Mucosa of rectum (tissue), 2 donors: ENCODE measurements around the gene UNKL.

Experiments
- H3K27ac ChIP-seq, 2 donors: one replicate each; pipeline ENCODE4 v1.7.0; 2013; ENCODE audit warnings: inconsistent platforms in 2 of 2, low read depth in 2 of 2, low read length in 2 of 2
- H3K27me3 ChIP-seq, 2 donors: one replicate each; pipeline ENCODE4 v1.7.0; 2013; ENCODE audit warnings: low read length in 2 of 2; ENCODE audit not compliant: control insufficient read depth in 2 of 2, insufficient read depth in 2 of 2
- H3K36me3 ChIP-seq, 2 donors: one replicate each; pipeline ENCODE4 v1.7.0; 2013; ENCODE audit warnings: low read length in 2 of 2; ENCODE audit not compliant: control insufficient read depth in 2 of 2, insufficient read depth in 2 of 2
- H3K4me1 ChIP-seq, 2 donors: one replicate each; pipeline ENCODE4 v1.7.0; 2013; ENCODE audit warnings: low read length in 2 of 2, mild to moderate bottlenecking in 1 of 2; ENCODE audit not compliant: control insufficient read depth in 2 of 2, insufficient read depth in 2 of 2
- H3K4me3 ChIP-seq, 2 donors: one replicate each; pipeline ENCODE4 v1.7.0; 2013; ENCODE audit warnings: low read length in 2 of 2
- H3K9ac ChIP-seq, 2 donors: one replicate each; pipeline ENCODE4 v1.7.0; 2013; ENCODE audit warnings: low read length in 2 of 2, low read depth in 1 of 2, mild to moderate bottlenecking in 1 of 2
- H3K9me3 ChIP-seq, 2 donors: one replicate each; pipeline ENCODE4 v1.7.0; 2013; ENCODE audit warnings: low read length in 2 of 2; ENCODE audit not compliant: control insufficient read depth in 2 of 2
- donor health status: healthy.
- donor health status: Normal muscosa, but diverticular disease.

The UNKL gene, protein sequence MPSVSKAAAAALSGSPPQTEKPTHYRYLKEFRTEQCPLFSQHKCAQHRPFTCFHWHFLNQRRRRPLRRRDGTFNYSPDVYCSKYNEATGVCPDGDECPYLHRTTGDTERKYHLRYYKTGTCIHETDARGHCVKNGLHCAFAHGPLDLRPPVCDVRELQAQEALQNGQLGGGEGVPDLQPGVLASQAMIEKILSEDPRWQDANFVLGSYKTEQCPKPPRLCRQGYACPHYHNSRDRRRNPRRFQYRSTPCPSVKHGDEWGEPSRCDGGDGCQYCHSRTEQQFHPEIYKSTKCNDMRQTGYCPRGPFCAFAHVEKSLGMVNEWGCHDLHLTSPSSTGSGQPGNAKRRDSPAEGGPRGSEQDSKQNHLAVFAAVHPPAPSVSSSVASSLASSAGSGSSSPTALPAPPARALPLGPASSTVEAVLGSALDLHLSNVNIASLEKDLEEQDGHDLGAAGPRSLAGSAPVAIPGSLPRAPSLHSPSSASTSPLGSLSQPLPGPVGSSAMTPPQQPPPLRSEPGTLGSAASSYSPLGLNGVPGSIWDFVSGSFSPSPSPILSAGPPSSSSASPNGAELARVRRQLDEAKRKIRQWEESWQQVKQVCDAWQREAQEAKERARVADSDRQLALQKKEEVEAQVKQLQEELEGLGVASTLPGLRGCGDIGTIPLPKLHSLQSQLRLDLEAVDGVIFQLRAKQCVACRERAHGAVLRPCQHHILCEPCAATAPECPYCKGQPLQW

GRCh38 chr16:1414532-1415260 is at the start of gene UNKL:
TSS of gene UNKL (minus strand) at chr16:1414704. CDS start at chr16:1414691, 13 bp downstream.
- Histone ChIP-seq H3K4me3 (peak within 1 kb of the TSS; percentile 79 to 89), H3K9me3 (no peaks in the 10 kb centered on the region)

GRCh38 chr16:1461146-1461545 is 46.6 kb upstream of the UNKL start:
- peaks cover 25 to 30% of the 10 kb centered on the region in 2 donors for H3K36me3 ChIP-seq
- H3K4me3 ChIP-seq = no peak overlapping the region
- H3K27ac ChIP-seq = no peak overlapping the region
- no peaks in the 10 kb centered on the region for H3K27me3 ChIP-seq
- H3K9ac ChIP-seq = no peak overlapping the region
- H3K9me3 ChIP-seq = no peaks in the 10 kb centered on the region
- no peaks in the 10 kb centered on the region for H3K4me1 ChIP-seq

More at GRCh38 chr16:1414532-1415260, at the start of gene UNKL:
- Histone ChIP-seq H3K36me3 (peaks cover 4 to 7% of the 10 kb centered on the region in 2 donors), H3K9ac (peak within 1 kb of the TSS; percentile 77 to 81), H3K4me1 (peaks cover 4 to 7% of the 10 kb centered on the region in 2 donors), H3K27me3 (no peaks in the 10 kb centered on the region), H3K27ac (peak within 1 kb of the TSS; percentile 84 to 88)

DNA sequence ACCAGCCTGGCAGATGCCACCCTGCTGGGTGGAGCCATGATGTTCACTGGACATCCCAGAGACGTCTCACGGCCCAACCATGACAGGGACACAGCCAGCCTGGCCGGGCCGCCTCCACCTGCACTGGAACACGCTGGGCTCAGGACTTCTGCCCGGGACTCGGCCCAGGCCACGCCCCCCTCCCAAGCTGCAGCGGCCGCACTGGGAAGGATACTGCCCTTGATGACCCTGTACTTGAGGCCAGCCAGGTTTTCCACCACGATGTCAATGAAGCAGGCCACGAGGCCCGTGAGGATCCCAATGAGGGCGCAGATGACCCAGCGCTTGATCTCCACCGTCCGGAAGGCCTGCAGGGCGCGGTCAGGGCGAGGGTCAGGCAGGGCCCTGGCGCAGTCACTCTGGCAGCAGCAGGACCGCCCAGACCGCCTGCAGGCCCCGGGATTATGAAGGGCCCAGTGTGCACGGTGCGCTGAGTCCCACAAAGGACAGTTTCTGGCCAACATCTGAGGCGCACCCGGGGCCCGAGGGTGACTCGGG is 46.2 kb upstream of the UNKL start:
- H3K27ac ChIP-seq = no peak overlapping the region
- H3K27me3 ChIP-seq = no peaks in the 10 kb centered on the region
- peaks cover 27 to 35% of the 10 kb centered on the region in 2 donors for H3K36me3 ChIP-seq
- no peaks in the 10 kb centered on the region for H3K4me1 ChIP-seq
- H3K9ac ChIP-seq = no peak overlapping the region
- H3K4me3 ChIP-seq = no peak overlapping the region
- no peaks in the 10 kb centered on the region for H3K9me3 ChIP-seq

GRCh38 chr16:1459967-1460366 is 45.5 kb upstream of the UNKL start:
- no peak overlapping the region for H3K4me3 ChIP-seq
- no peaks in the 10 kb centered on the region for H3K27me3 ChIP-seq
- H3K27ac ChIP-seq = no peak overlapping the region
- H3K4me1 ChIP-seq = no peaks in the 10 kb centered on the region
- no peaks in the 10 kb centered on the region for H3K9me3 ChIP-seq
- no peak overlapping the region for H3K9ac ChIP-seq
- peaks cover 27 to 41% of the 10 kb centered on the region in 2 donors for H3K36me3 ChIP-seq

- Histone ChIP-seq H3K36me3 (peaks cover 27 to 45% of the 10 kb centered on the region in 2 donors), H3K4me1 (no peaks in the 10 kb centered on the region), H3K27me3 (no peaks in the 10 kb centered on the region), H3K4me3 (no peak overlapping the region), H3K27ac (no peak overlapping the region), H3K9me3 (no peaks in the 10 kb centered on the region), H3K9ac (no peak overlapping the region)
Measured at GRCh38 chr16:1458977-1459341, 44.5 kb upstream of the UNKL start.

DNA sequence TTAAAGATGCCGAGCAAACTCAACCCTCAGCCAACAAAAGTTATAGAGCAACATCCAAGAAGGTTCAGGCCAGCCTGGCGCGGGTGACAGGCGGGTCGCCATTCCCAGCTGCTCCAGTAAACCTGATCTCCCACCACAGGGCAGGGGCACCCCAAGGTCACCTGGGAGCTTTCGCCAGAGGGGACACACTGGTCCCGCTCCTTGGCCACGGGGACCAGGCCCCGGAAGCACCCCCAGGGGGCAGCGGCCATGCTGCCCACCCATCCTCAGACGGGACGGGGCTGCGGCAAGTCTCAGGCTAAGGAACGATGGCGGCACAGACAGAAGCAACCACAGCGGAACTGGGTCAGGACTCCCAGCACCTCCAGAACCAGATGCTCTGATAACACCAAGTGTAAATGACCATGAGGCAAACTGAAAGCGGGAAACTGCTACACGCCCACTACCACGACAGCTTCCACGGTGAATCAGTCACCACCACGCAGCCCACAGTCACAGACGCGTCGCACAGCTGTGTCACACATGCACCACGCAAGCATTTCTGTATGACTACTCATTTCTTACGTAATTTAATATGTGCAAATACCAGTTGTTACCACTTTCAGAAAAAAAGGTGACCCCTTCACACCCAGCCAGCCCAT is 44.0 kb upstream of the UNKL start:
- no peaks in the 10 kb centered on the region for H3K9me3 ChIP-seq
- no peaks in the 10 kb centered on the region for H3K4me1 ChIP-seq
- no peak overlapping the region for H3K27ac ChIP-seq
- no peaks in the 10 kb centered on the region for H3K27me3 ChIP-seq
- no peak overlapping the region for H3K4me3 ChIP-seq
- no peak overlapping the region for H3K9ac ChIP-seq
- H3K36me3 ChIP-seq = peaks cover 27 to 50% of the 10 kb centered on the region in 2 donors

- Histone ChIP-seq H3K27ac (no peak overlapping the region), H3K4me1 (no peaks in the 10 kb centered on the region), H3K36me3 (peaks cover 27 to 51% of the 10 kb centered on the region in 2 donors), H3K9me3 (no peaks in the 10 kb centered on the region), H3K9ac (no peak overlapping the region), H3K4me3 (no peak overlapping the region), H3K27me3 (no peaks in the 10 kb centered on the region)
Measured at GRCh38 chr16:1457489-1458245, 43.2 kb upstream of the UNKL start.

GRCh38 chr16:1456951-1457350 is 42.4 kb upstream of the UNKL start:
- Histone ChIP-seq H3K27me3 (no peaks in the 10 kb centered on the region), H3K9ac (no peak overlapping the region), H3K27ac (no peak overlapping the region), H3K36me3 (peaks cover 27 to 53% of the 10 kb centered on the region in 2 donors), H3K4me3 (no peak overlapping the region), H3K9me3 (no peaks in the 10 kb centered on the region), H3K4me1 (no peaks in the 10 kb centered on the region)
